ENCODE data around the gene PDZRN4.

DNA sequence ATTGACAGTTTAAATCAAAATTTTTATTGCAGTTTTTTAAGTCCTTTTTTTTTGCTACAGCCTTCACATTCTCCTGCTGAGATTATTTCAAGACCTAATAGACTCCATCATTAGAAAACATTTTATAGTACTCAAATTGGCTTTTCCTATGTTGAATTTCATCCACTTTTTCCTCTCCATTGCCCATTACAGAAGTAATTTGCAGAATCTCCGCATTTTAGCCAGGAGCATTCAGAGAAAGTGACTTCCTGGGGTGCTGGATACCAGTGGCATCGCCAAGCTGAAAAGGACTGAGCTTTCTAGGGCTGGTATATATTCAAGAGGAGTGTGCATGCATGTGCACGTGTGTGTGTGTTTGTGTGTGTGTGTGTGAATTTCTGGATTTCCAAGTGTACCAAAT lies 340.8 kb downstream of the PDZRN4 start:
- TF ChIP-seq, protein P1, sequence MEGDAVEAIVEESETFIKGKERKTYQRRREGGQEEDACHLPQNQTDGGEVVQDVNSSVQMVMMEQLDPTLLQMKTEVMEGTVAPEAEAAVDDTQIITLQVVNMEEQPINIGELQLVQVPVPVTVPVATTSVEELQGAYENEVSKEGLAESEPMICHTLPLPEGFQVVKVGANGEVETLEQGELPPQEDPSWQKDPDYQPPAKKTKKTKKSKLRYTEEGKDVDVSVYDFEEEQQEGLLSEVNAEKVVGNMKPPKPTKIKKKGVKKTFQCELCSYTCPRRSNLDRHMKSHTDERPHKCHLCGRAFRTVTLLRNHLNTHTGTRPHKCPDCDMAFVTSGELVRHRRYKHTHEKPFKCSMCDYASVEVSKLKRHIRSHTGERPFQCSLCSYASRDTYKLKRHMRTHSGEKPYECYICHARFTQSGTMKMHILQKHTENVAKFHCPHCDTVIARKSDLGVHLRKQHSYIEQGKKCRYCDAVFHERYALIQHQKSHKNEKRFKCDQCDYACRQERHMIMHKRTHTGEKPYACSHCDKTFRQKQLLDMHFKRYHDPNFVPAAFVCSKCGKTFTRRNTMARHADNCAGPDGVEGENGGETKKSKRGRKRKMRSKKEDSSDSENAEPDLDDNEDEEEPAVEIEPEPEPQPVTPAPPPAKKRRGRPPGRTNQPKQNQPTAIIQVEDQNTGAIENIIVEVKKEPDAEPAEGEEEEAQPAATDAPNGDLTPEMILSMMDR (IDR thresholded peaks at IDR 0.05) = no peak
- no peak for TF ChIP-seq POLR2A (IDR thresholded peaks at IDR 0.05)

All from Peyer's patch (tissue), 4 donors.